A549 (cell line): Measurements from ENCODE around the gene CR1. TPM values are rescaled to one million over a fixed set of nuclear protein-coding genes. Genes with fewer than 3 reads are reported as not detected.
A peak's percentile ranks its signal among the peaks of the same experiment; 100 is the strongest.

Experiments used
- ATAC-seq, 2 experiments: fragments of 200-7000 bp in 1 of 2; fragments of >200 bp in 1 of 2; cut with Nextera tagmentation in 1 of 2; cut with Tn5 transposase in 1 of 2; 3 replicates each; pipeline versions ENCODE4 v1.8.0 to v1.9.1; 2018 to 2020; ENCODE audit warnings: mild to moderate bottlenecking in 1 of 2, moderate library complexity in 1 of 2
- CTCF ChIA-PET: fragments of 300-600 bp; sonication (Branson Sonifier 250); formaldehyde crosslinking; extraction: SDS; loops from one replicate; lab custom pipeline; 2021; ENCODE audit warnings: antibody characterized with exemption, inconsistent platforms; lab: Yijun Ruan, JAX
- POLR2A ChIA-PET: fragments of 350-600 bp; formaldehyde crosslinking; extraction: SDS; loops from one replicate; lab custom pipeline; 2021; ENCODE audit warnings: antibody characterized with exemption, inconsistent platforms; lab: Yijun Ruan, JAX
- DNase-seq, 2 experiments: peaks; one replicate each; pipeline versions ENCODE4 v3.0.0 to v3.0.0-alpha.2; 2011 to 2016; ENCODE audit warnings: low read depth in 1 of 2, low spot score in 1 of 2
- FAIRE-seq: peaks from 2 replicates; lab custom pipeline; 2011; peaks lifted over from hg19 to GRCh38; lab: Jason Lieb, UNC
- H3K27ac ChIP-seq, 2 experiments: fragments of >200 bp; sonication (Bioruptor Twin); formaldehyde crosslinking; 3 replicates each; pipeline ENCODE4 v1.5.1; 2016 to 2017
- H3K4me1 ChIP-seq: fragments of >200 bp; sonication (Bioruptor Twin); formaldehyde crosslinking; 3 replicates; pipeline ENCODE4 v1.6.1; 2016
- H3K4me2 ChIP-seq: fragments of >200 bp; sonication (Bioruptor Twin); formaldehyde crosslinking; 3 replicates; pipeline ENCODE4 v1.6.1; 2016
- H3K4me3 ChIP-seq: fragments of >200 bp; sonication (Bioruptor Twin); formaldehyde crosslinking; 3 replicates; pipeline ENCODE4 v1.5.1; 2016
- H3K9me3 ChIP-seq: fragments of >200 bp; sonication (Bioruptor Twin); formaldehyde crosslinking; 3 replicates; pipeline ENCODE4 v1.6.1; 2016
- ATOH8 ChIP-seq: fragments of 250-450 bp; sonication (Bioruptor Pico); IDR thresholded peaks from 2 replicates; pipeline ENCODE4 v1.5.0; 2020; ENCODE audit warnings: low read depth, mild to moderate bottlenecking, moderate library complexity
- BHLHE40 ChIP-seq: IDR thresholded peaks from 2 replicates; pipeline ENCODE4 v1.6.1; 2012; ENCODE audit warnings: low read depth, low read length, inconsistent platforms
- CBX8 ChIP-seq: fragments of 200-600 bp; sonication (generic); IDR thresholded peaks from 2 replicates; pipeline ENCODE4 v1.6.1; 2016
- CHD4 ChIP-seq: fragments of 200-600 bp; sonication (generic); IDR thresholded peaks from 2 replicates; pipeline ENCODE4 v1.6.1; 2016; ENCODE audit warnings: antibody characterized with exemption, mild to moderate bottlenecking, borderline replicate concordance
- EHMT2 ChIP-seq: fragments of 200-600 bp; sonication (generic); IDR thresholded peaks from 2 replicates; pipeline ENCODE4 v1.6.1; 2016; ENCODE audit warnings: antibody characterized with exemption, low read depth, mild to moderate bottlenecking, moderate library complexity
- FOSL2 ChIP-seq, 2 experiments: fragments of 450-650 bp in 1 of 2; fragments of >200 bp in 1 of 2; sonication (Bioruptor Twin) in 1 of 2; formaldehyde crosslinking; IDR thresholded peaks; 2 replicates each; pipeline versions ENCODE4 v1.5.0 to v1.6.1; 2016 to 2020; ENCODE audit warnings: mild to moderate bottlenecking in 1 of 2, moderate library complexity in 1 of 2
- FOXS1 ChIP-seq: fragments of 250-450 bp; sonication (Bioruptor Pico); IDR thresholded peaks from 2 replicates; pipeline ENCODE4 v1.5.0; 2020; ENCODE audit warnings: mild to moderate bottlenecking, moderate library complexity
- HEYL ChIP-seq: fragments of 250-450 bp; sonication (Bioruptor Pico); IDR thresholded peaks from 2 replicates; pipeline ENCODE4 v1.8.0; 2021; ENCODE audit warnings: mild to moderate bottlenecking, moderate library complexity
- HMGXB4 ChIP-seq: fragments of 250-450 bp; sonication (Bioruptor Pico); IDR thresholded peaks from 2 replicates; pipeline ENCODE4 v1.5.0; 2021; ENCODE audit warnings: mild to moderate bottlenecking, moderate library complexity, borderline replicate concordance
- HOXB13 ChIP-seq: fragments of 250-450 bp; sonication (Bioruptor Pico); IDR thresholded peaks from 2 replicates; pipeline ENCODE4 v1.5.0; 2020; ENCODE audit warnings: low read depth, mild to moderate bottlenecking, moderate library complexity
- HOXB5 ChIP-seq: fragments of 250-450 bp; sonication (Bioruptor Pico); IDR thresholded peaks from 2 replicates; pipeline ENCODE4 v1.5.0; 2020; ENCODE audit warnings: mild to moderate bottlenecking, moderate library complexity
- JUNB ChIP-seq: fragments of >200 bp; sonication (Bioruptor Twin); formaldehyde crosslinking; IDR thresholded peaks from 2 replicates; pipeline ENCODE4 v1.6.1; 2016
- KDM1A ChIP-seq: fragments of 200-600 bp; sonication (generic); IDR thresholded peaks from 2 replicates; pipeline ENCODE4 v1.6.1; 2016; ENCODE audit warnings: low read depth, mild to moderate bottlenecking
- MAFK ChIP-seq: fragments of 450-650 bp; IDR thresholded peaks from 2 replicates; pipeline ENCODE4 v1.6.1; 2014; ENCODE audit not compliant: partially characterized antibody
- MAZ ChIP-seq: fragments of 150-350 bp; IDR thresholded peaks from 2 replicates; pipeline ENCODE4 v1.6.1; 2014; ENCODE audit warnings: antibody characterized with exemption, low read depth, low read length, borderline replicate concordance
- NFE2L2 ChIP-seq: fragments of 150-350 bp; conservative IDR thresholded peaks from 2 replicates; pipeline ENCODE4 v1.6.1; 2014; ENCODE audit warnings: low read length
- PHF8 ChIP-seq: fragments of 200-600 bp; sonication (generic); IDR thresholded peaks from 2 replicates; pipeline ENCODE4 v1.6.1; 2016; ENCODE audit warnings: low read depth, mild to moderate bottlenecking, antibody characterized with exemption, moderate library complexity, borderline replicate concordance
- POLR2A ChIP-seq: IDR thresholded peaks from 2 replicates; pipeline ENCODE4 v1.6.1; 2012; ENCODE audit warnings: mild to moderate bottlenecking, low read length
- RAD21 ChIP-seq, 2 experiments: fragments of >200 bp in 1 of 2; sonication (Bioruptor Twin) in 1 of 2; formaldehyde crosslinking in 1 of 2; IDR thresholded peaks in 1 of 2; conservative IDR thresholded peaks in 1 of 2; 2 replicates in 1 of 2; 3 replicates in 1 of 2; pipeline ENCODE4 v1.6.1; 2012 to 2018; ENCODE audit warnings: inconsistent platforms in 1 of 2
- RARB ChIP-seq: fragments of 250-450 bp; sonication (Bioruptor Pico); IDR thresholded peaks from 2 replicates; pipeline ENCODE4 v1.8.0; 2021; ENCODE audit warnings: mild to moderate bottlenecking, moderate library complexity
- RCOR1 ChIP-seq: fragments of 150-350 bp; IDR thresholded peaks from 2 replicates; pipeline ENCODE4 v1.6.1; 2014; ENCODE audit warnings: antibody characterized with exemption, low read length, low read depth
- REST ChIP-seq: fragments of 200-600 bp; sonication (generic); IDR thresholded peaks from 2 replicates; pipeline ENCODE4 v1.6.1; 2016; ENCODE audit warnings: antibody characterized with exemption, mild to moderate bottlenecking, moderate library complexity
- RNF2 ChIP-seq: fragments of 200-600 bp; sonication (generic); IDR thresholded peaks from 2 replicates; pipeline ENCODE4 v1.6.1; 2016; ENCODE audit warnings: low read depth, mild to moderate bottlenecking, antibody characterized with exemption, moderate library complexity, borderline replicate concordance
- SREBF2 ChIP-seq: fragments of 450-650 bp; IDR thresholded peaks from 2 replicates; pipeline ENCODE4 v1.6.1; 2014; ENCODE audit warnings: mild to moderate bottlenecking, moderate library complexity
- TP53 ChIP-seq: fragments of 250-450 bp; sonication (Bioruptor Pico); IDR thresholded peaks from 2 replicates; pipeline ENCODE4 v1.5.0; 2021; ENCODE audit warnings: mild to moderate bottlenecking, moderate library complexity
- USF2 ChIP-seq: fragments of 450-650 bp; IDR thresholded peaks from 2 replicates; pipeline ENCODE4 v1.6.1; 2014; ENCODE audit warnings: antibody characterized with exemption
- ZC3H11A ChIP-seq: fragments of 450-650 bp; IDR thresholded peaks from 2 replicates; pipeline ENCODE4 v1.6.1; 2014; ENCODE audit warnings: antibody characterized with exemption, mild to moderate bottlenecking
- WGBS: methylation state at CpG from one replicate; pipeline ENCODE4 v1.1.6; 2017; ENCODE audit errors: missing lambda C conversion rate; 5-methylcytosine and 5-hydroxymethylcytosine counted together
- polyA plus RNA-seq, 4 experiments: library from polyadenylated mRNA; depleted of rRNA in 3 of 4; stranded (reverse); fragments of >200 nt; fragmentation: RNase III in 1 of 4; extraction: RNeasy Plus Mini Kit Qiagen cat#74134 plus additional on column Dnase treatment in 1 of 4; gene quantifications; 2 replicates in 3 of 4; 3 replicates in 1 of 4; pipeline ENCODE4 v1.2.3, GENCODE V29; 2011 to 2017

Gene CR1
- polyA plus RNA-seq, 2 of the 4 experiments (the other 2 are of a cell fraction) = not detected

GRCh38 chr1:207510444-207510843, 14.5 kb downstream of the CR1 start:
- Histone ChIP-seq H3K4me2 (no peak overlapping the region), H3K4me1 (no peaks in the 10 kb centered on the region), H3K9me3 (no peaks in the 10 kb centered on the region), H3K4me3 (no peak overlapping the region), H3K27ac (no peak overlapping the region)
- CTCF ChIA-PET = interaction anchor here (0.5 to 2.2 kb wide), 2 partner anchors 11 to 72 kb away, joined by 3 to 9 read pairs; no protein-coding TSS in a partner anchor
- POLR2A ChIA-PET = no interaction called here
- ATAC-seq (no peak), DNase-seq (no peak), FAIRE-seq (no peak)
- WGBS = 18% methylated on average over 1 of the region's 1 CpG
- TF ChIP-seq USF2 (no peak), MAFK (peak; percentile 78), RAD21 (conservative IDR thresholded peaks at IDR 0.05 in 1 of 2, IDR thresholded peaks at IDR 0.05 in 1 of 2) (no peak)
- TF ChIP-seq, all 56 proteins: peak for 1

- CTCF ChIA-PET = interaction anchor here (1.2 to 1.3 kb wide), 2 partner anchors 15 to 406 kb away, joined by 3 read pairs; no protein-coding TSS in a partner anchor
- no peak for TF ChIP-seq HMGXB4
- no peak for TF ChIP-seq RARB (CRISPR knock-in tag)
- TF ChIP-seq ATOH8 = no peak
- TF ChIP-seq RNF2 = no peak
- TF ChIP-seq EHMT2 = no peak
- TF ChIP-seq HOXB13 (CRISPR knock-in tag) = no peak
- no peak for TF ChIP-seq CHD4
- ATAC-seq (no peak), FAIRE-seq (no peak), DNase-seq (no peak)
- no peaks in the 10 kb centered on the region for H3K4me1 ChIP-seq
- no peaks in the 10 kb centered on the region for H3K9me3 ChIP-seq
- POLR2A ChIA-PET = no interaction called here
- no peak overlapping the region for H3K4me2 ChIP-seq
- H3K4me3 ChIP-seq = no peak overlapping the region
- 71% methylated on average over 13 of the region's 13 CpGs for WGBS
- no peak overlapping the region for H3K27ac ChIP-seq
Measured at GRCh38 chr1:207514890-207515289, 18.9 kb downstream of the CR1 start.

GRCh38 chr1:207516729-207517128, 20.8 kb downstream of the CR1 start:
- Histone ChIP-seq H3K4me3 (no peak overlapping the region), H3K9me3 (no peaks in the 10 kb centered on the region), H3K4me1 (no peaks in the 10 kb centered on the region), H3K4me2 (no peak overlapping the region), H3K27ac (no peak overlapping the region)
- no peak for DNase-seq
- FAIRE-seq = no peak
- POLR2A ChIA-PET = no interaction called here
- CTCF ChIA-PET = no interaction called here
- ATAC-seq = no peak
- TF ChIP-seq KDM1A (no peak), SREBF2 (no peak), FOXS1 (CRISPR knock-in tag) (no peak), TP53 (no peak), ZC3H11A (no peak), REST (no peak), CBX8 (no peak), BHLHE40 (no peak), JUNB (no peak), EHMT2 (no peak), PHF8 (no peak), MAZ (no peak), RCOR1 (no peak), POLR2A (no peak), FOSL2 (IDR thresholded peaks at IDR 0.05) (no peak), FOSL2 (CRISPR knock-in tag; IDR thresholded peaks at IDR 0.05) (no peak), NFE2L2 (no peak), HEYL (CRISPR knock-in tag) (no peak), HOXB5 (CRISPR knock-in tag) (no peak)
